ENCODE measurements around the gene APOBEC4.
"Not testable (repeated sequence)": the region's sequence is repeated elsewhere in the genome, so short reads cannot be mapped to it uniquely, and the experiment has no call there.

The APOBEC4 gene, protein sequence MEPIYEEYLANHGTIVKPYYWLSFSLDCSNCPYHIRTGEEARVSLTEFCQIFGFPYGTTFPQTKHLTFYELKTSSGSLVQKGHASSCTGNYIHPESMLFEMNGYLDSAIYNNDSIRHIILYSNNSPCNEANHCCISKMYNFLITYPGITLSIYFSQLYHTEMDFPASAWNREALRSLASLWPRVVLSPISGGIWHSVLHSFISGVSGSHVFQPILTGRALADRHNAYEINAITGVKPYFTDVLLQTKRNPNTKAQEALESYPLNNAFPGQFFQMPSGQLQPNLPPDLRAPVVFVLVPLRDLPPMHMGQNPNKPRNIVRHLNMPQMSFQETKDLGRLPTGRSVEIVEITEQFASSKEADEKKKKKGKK

DNA sequence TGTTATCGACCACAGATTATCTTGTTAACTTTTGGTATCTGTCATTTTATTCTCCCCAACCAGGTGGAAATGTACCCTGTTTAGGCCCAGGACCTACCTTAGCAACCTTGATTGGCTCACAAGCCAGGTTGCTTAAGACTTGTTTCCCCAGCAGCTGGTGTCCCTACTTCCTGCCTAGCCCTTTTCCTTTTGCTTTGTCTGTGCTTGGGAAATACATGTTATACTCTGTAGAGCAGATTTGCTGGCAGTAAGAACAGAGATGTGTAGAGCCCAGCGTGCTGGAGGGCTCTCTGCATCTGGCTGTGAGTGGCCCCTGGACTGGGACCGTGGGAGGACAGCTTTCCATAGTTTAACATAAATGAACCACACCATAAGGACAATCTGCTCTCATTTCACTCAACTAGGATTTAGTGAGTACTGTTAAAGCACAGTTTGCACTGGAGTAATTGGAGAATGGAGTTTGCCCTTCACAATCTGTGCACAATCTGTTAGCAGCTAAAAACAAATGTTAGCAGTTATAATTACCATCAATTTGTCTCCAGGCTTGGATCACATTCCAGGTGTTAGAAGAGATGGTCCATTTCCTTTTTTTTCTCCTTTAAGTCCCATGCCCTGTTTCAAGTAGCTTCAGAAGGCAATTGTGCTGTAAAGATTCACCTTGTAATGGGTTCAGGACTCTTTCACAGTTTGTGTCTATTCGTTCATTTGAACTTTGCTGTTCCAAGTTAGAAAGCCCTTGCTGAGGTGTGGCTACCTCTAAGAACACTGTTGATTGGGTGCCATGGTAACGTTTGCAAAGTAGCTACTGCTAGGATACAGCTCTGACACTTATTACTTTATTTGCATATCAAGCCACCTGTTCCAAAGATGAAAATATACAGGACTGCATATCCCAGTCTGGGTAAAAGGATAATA, at the start of gene APOBEC4:
APOBEC4 (minus strand) TSS at position 770 of the 915 bp plus-strand sequence. CDS start 4,535 bp downstream, outside the sequence.
- DNase-seq = no peak

DNA sequence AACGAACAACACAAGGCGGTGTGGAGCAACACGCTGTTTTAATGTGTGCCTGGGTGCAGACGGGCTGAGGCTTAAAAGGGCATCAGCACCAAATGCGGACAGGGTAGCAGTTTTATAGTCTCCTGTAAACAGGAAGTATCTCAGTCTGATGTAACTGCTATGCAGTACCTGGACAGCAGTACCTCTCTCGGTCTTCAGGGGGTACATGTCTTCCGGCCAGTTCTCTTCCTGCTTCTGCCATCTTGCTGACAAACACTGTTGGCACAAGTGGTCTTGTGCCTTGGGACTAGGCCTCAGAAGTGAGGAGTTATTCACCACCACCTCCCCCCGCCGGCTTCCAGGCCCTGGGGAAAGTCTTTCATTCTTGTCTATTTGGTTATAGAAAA, 49.7 kb upstream of the APOBEC4 start:
- DNase-seq = no peak

DNA sequence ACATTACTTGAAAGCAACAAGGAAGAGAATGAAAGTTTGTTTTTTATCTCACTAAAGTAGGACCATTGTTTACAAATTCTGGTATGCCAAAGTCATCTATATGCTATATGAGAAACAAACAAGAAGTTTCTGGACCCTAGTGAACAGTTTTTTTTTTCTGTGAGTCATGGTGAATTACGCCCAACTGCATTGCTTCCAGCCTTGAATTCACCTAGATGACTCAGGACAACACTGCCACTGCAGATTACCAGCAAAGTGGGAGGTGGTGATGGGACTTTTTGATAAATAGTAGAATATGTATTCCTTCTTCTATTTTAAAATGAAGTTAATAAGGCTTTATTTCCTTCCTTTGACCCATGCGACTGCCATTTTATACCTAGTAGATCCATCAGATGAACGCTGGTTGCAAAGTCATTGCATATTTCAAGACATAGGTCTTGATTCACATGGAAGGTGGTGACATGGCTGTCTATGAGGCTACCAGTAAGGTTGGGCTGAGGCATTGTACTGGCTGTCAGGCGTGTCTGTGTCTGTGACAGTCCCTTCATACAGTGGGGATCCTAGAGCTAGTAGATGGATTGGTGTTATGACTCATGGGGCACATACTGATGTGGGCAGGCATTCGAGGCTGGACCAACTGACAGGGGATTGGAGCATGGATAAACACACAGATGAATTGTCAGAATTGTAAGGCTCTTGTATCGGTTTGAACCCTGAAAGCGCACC, 49.1 kb upstream of the APOBEC4 start:
- DNase-seq = no peak

DNA sequence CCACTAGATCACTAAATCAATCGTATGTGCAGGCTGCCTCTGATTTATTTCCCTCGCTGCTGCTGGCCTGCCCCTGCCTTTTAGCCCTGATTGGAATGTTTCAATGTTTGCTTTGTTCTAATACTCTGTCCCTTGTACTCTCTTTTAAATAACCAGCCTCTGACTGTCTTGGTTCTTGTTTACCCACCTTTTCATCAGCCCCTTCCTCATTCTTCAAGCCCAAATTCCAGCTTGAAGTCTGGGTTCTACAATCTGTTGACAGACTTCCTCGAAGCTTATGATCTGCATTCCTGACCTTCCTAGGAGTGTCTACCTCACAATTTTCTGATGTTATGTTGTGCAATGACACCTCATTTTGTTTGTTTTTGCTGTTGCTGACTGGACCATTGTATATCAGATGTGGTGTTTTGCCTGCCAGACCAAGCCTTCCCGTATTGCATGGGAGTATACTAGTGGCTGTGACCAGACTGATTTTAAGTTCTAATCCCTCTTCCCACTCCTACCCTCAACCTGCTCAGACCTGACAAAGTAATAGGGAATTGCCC, 46.6 kb upstream of the APOBEC4 start:
- DNase-seq = no peak

DNA sequence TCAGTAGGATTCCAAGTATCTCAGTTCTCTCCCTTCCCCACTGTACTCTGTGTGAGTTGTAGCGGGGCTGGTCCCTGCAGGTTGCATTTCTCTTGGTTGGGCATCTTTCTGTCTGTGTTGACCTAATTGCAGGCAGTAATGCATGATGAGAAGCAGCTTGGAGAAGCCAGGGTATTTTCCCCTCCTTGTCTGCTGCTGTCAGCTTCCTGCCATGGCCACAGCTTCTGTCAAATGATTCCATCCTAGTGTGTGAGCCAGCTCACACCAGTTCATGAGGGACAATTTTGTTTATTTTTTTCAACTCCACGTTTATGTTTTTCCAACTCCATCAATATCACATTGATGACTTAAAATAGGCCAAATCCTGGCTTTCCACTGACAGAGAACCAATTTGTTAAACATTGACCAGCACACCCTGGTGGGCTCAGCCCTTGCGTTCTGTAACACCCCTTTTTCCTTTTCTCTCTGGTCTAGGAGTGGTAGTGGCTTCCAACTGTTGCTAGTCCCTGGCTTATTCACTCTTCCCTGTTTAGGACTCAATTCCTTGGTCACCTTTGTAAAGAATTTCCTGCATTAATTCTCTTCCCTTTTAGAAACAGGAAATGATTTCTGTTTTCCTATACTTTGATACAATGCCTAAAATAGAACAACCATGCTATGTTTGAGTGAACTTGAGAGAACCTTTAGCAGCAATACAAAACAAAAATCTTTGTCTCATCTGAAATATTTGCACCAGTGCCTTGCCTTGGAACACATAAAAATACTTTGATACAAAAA, 44.9 kb upstream of the APOBEC4 start:
- DNase-seq = no peak

DNA sequence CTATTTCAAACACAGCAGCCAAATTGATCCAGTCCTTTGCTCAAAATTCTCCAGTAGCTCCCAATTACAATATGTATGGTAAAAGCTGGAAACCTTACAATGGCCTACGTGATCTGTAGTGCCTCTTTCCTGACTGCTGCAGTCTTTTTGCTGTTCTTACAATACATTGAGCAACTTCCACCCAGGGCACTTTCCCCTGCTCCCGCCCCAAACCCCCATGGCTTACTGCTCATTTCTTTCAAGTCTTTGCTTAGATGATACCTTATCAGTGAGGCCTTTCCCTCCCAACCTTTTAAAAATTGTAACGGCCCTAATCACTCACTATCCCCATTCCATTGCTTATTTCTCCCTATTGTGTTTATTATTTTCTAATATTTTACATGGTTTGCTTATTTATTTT, 43.9 kb upstream of the APOBEC4 start:
- no peak for DNase-seq

DNA sequence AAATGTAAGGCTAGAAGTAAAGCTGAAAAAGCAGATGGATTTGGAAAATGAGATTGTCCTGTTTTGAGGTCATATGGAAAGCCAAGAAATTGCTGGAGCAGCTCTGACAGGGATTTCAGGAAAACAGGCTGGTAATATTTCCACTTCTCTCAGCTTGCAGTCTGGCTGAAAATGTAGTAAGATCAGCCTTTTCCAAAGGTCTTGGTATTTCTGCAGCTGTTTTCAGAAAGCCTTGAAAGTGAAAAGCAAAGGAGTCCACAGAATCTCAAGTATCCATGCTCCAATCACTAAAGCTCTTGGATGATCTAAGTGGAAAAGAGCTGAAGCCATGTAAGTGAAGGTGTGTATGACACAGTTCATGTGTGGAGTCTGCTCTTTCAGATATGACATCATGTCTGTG, 41.6 kb upstream of the APOBEC4 start:
- no peak for DNase-seq

DNA sequence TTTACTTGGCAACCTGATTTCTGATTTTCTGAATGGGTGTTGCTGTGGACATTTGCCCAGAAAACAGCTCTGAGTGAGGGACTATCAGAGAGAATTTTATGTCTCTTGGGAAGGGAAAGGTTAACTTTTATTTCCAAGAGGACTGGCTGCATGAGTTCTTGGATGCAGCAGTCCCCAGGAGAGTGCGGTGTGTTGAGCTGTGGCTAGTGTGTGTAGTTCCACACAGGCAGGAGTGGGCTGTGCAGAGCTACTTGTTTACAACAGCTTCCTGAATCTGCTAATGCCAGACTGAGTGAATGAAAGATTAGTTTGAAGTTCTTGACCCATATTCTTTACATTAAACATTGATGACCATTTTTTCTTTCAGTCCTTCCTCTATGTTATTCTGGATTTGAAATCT, 41.0 kb upstream of the APOBEC4 start:
- DNase-seq = no peak

DNA sequence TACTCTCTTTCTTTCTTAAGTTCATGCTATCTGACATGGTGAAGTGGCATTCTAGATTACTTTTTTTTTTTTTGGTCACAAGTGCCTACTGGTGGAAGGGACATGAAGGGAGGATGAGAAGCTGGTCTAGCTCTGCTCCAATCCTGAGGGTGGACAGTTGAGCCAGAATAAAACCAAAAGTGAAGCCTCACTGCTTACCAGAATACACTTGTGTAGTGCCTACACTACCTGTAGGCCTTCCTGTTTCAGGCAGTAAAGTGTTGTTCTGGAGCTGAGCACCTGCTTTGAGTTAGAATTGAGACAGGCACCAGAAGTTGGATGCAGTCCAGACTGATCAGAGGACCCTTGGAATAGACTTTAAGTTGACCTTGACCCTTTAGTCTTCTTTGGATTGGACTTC, 40.4 kb upstream of the APOBEC4 start:
- no peak for DNase-seq

DNA sequence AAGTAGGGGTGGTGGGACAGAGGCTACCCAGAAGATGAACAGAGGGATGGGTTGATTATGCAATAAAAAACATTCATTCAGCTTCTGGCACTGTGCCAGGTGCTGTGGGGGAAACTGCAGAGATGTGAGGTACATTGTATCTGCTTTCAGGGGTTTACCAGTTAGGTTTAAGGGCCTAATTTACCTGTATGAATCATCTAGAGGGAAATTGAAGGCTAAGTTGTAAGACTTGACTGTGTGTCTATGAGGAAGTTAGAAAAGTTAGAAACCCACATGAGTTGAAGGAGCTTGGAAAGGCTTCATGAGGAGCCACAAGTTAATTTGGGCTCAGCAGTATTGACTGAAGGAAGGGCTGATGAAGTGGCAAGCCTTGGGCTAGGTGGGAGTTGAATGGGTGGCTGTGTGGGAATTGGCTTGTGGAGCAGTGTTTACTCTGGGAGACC, 36.7 kb upstream of the APOBEC4 start:
- no peak for DNase-seq

DNA sequence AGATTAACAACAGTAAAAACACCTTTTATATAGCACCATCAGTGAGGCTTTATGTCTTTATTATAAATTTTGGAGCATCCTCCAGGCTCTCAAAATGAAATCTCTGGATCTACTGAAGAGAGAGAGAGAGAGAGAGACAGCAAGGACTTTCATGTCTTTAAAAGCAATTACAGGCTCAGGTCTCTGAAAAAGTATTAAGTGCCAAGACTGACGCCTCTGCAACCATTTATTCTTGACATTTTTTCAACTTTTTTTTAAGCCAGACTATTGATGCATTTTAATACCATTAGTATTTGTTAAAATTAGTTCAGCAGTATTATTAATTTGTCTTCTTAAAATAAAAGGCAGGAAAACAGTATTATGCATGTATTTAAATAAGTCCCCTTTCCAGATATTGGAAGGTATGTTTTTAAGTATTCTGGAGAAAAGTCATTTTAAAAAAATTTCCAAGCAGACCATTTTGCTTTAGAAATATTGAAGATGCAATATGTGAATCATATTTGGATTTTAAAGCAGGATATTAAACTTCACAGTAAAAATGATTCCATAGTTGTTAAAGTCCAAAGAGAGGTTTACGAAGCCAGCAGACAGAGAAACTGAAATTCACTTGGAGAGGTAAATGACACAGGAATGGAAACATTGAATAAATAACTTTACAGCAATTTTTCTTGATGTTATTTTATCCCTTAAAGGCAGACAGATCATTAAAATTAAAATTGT, 35.4 kb upstream of the APOBEC4 start:
- no peak for DNase-seq

DNA sequence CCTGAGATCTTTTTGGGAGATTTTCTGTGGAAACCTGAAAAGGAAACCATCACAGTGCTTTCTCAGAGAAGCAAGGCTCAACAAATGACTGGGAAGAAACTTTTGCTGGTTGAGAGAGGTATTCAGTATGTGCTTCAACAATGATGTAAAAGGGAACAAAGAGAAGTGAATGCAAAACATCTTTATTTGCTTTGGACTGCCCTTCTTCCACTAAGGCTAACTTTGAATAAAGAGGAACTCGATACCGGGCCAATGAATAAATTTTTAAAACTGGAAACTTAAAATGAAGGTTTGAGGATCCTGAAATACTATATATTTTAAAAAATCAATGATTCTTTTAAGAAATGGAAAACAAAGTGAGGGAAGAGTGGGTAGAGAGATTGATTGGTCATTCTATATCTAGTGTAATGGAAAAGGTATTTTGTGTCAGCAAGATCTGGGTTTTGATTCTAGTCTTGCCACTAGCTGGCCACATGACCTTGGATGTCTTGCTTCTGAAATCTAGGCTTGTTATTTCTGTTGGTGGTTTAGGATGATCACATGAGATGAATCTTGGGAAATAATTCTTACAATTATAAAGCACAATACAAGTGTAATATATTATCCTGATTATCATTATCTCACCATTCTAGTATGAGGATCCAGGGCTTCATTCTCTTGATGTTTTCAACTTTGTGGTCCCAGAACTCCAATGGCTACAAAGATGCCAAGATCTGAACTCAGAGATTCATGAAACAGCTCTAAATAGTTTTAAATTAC, 34.6 kb upstream of the APOBEC4 start:
- no peak for DNase-seq

DNA sequence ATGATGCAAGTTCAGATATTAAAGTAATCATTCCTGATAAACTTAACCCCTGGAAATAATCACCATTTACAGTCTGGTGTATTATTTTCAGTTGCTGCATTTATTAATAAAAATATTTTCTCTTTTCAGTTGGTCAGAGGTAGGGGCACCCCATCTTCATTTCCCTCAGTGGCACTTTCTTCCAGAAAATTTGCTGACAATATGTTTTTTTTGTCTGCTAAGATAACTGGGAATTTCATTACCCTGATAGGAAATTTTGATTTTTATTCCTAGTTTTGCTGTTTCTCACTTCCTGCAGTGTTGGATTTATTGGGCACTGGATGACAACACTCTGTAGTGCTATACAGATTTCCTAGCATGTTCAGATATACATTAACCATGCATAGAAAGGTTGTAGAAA, 33.1 kb upstream of the APOBEC4 start:
- DNase-seq = no peak

DNA sequence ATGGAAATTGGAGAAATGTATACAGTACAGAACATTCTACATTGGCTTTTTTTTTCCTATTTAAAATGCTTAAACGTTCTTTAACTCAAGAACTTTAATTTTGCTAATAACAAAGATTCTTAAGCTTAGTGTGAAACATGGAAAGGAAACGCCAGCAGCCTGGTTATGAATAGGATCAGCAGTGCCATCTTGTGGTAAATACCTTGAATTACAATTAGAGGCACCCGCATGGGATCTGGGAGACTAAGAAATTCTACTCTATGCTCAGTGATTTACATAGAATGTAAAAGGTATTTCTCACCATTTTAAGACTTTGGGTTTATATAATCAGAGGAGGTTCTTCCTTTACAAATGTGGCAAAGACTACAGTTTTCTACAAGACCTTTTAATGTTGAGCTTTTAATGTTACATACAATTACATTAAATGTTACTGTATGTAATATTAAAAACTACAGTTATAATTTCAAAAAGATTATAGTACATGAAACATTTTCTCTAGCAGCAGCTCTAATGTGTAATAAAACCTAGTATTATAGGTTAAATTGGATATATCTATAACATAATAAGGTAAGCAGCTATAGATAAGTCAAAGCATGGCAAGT, 32.1 kb upstream of the APOBEC4 start:
- DNase-seq = no peak

DNA sequence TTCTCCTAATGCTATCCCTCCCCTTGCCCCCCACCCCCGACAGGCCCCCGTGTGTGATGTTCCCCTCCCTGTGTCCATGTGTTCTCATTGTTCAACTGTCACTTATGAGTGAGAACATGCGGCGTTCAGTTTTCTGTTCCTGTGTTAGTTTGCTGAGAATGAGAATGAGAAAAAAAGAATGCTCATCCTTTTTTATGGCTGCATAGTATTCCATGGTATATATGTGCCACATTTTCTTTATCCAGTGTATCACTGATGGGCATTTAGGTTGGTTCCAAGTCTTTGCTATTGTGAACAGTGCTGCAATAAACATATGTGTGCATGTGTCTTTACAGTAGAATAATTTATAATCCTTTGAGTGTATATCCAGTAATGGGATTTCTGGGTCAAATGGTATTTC, 26.2 kb upstream of the APOBEC4 start:
- not testable (repeated sequence) for DNase-seq

DNA sequence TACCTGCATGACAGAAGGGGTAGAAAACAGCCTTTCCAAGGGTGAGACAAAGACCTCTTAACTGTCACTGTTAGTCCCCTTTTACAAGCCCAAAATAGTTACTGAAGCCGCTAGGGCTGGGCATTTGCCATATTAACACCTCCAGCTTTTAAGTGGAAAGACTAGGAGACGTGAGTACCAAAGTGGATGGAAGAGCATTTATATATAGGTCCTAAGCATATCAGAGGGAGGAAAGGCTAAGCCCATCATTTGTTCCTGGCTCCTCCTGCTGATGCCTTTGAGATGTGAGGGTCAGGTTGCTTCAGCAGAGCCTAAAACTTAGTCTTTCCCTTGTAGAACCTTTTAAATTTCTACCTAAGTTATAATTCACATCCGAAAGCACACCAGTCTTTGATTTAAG, 25.7 kb upstream of the APOBEC4 start:
- no peak for DNase-seq

DNA sequence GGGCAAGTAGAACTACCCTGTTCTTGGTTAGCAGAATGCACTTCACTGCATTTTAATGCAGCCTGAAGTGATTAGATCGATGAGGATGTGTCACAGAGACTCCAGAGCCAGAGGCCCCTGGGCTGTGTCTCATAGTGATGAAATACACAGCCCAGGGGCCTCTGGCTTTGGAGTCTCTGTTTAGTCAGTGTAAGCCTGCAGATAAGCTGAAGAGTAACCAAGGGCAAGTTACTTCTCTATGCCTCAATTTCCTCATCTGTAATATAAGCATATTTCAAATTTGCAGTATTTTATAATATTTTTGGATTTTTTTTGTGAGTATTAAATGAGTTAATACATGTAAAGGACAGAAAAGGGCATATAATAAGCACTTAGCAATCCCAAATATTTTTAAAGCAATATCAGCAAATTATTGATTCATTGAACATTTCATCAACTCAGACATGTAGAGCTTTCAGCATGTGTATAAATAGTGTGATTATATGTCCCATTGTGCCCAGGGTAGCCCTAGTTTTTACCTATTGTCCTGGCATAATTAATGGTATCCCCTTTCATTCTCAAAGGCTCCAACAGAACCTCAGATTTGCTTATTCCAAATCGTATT, 23.6 kb upstream of the APOBEC4 start:
- no peak for DNase-seq

DNA sequence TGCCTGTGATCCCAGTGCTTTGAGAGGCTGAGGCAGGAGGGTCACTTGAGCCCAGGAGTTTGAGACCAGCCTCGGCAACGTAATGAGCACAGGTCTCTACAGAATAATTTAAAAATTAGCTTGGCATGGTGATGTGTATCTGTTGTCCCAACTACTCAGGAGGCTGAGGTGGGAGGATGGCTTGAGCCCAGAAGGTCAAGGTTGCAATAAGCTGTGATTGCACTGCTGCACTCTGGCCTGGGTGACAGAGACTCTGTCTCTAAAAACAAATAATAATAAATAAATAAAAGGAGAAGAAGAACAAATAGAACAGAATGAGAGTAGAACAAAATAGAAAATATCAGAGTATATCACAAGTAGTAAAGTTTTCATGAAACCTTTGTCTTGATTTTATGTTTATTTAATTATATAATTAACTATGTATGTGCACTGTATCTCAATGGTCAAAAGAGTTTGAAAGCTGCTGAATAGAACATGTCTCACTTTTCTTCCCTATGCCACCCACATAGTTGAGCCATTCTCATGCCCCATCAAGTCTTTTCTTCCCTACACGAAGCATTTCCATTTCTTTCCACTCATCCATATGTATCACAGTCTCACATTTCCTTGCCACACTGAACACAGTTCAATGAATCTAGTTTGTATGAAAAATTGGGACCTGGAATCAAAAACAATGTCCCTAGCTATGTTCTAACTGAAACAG, 22.9 kb upstream of the APOBEC4 start:
- DNase-seq = no peak

DNA sequence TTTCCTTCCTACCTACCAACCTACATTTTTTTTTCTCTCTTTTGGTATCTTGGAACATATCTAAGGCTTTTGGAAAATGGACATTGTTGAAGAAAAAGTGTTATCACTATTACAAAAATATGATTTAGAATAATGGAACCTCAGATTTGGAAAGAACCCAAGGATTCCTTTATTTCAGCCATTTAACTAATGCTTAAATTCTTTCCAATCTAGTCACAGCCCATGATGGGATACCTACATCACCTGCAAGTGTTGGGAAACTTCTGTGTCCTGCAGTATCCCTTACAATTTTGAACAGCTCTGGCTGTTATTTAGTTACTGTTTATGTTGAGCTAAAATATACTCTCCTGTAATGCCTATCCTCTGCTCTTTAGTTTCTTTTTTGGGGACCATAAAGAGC, 22.3 kb upstream of the APOBEC4 start:
- no peak for DNase-seq

All from activated CD4-positive, alpha-beta T cell treated with anti-CD3 and anti-CD28 coated beads, Interleukin-2, amount 50 U/mL, for 4 hours (primary cell).